Heart left ventricle (tissue), 16 donors: ENCODE results near the gene C6orf15. TPM values are rescaled to one million over a fixed set of nuclear protein-coding genes. Genes with fewer than 3 reads are reported as not detected.

Experiments
- ATAC-seq, 4 donors: fragments of 200-7000 bp; cut with Tn5 transposase; one replicate each; pipeline ENCODE4 v1.9.1; 2020 to 2022; ENCODE audit warnings: moderate library complexity in 4 of 4, mild to moderate bottlenecking in 3 of 4, moderate number of reproducible peaks in 1 of 4
- DNase-seq, 5 donors: peaks; one replicate each; pipeline ENCODE4 v3.0.0-alpha.2; 2020
- H3K27ac ChIP-seq, 12 donors: fragments of 200-600 bp; sonication (generic) in 4 of 12; one replicate each; pipeline versions ENCODE4 v1.5.0 to v1.8.0; 2016 to 2022; ENCODE audit warnings: mild to moderate bottlenecking in 2 of 12
- H3K27me3 ChIP-seq, 9 donors: fragments of 200-600 bp; sonication (generic) in 2 of 9; one replicate each; pipeline versions ENCODE4 v1.5.1 to v1.8.0; 2016 to 2022; ENCODE audit warnings: mild to moderate bottlenecking in 3 of 9
- H3K36me3 ChIP-seq, 9 donors: fragments of 200-600 bp; sonication (generic) in 2 of 9; one replicate each; pipeline versions ENCODE4 v1.5.0 to v1.8.0; 2018 to 2022; ENCODE audit warnings: mild to moderate bottlenecking in 2 of 9
- H3K4me1 ChIP-seq, 12 donors: fragments of 200-600 bp; sonication (generic) in 4 of 12; one replicate each; pipeline versions ENCODE4 v1.5.0 to v1.8.0; 2016 to 2022; ENCODE audit warnings: mild to moderate bottlenecking in 3 of 12
- H3K4me3 ChIP-seq, 12 donors: fragments of 200-600 bp; sonication (generic) in 4 of 12; one replicate each; pipeline versions ENCODE4 v1.5.0 to v1.8.0; 2017 to 2022; ENCODE audit warnings: mild to moderate bottlenecking in 9 of 12, moderate library complexity in 4 of 12
- H3K9me3 ChIP-seq, 12 donors: fragments of 200-600 bp; sonication (generic) in 4 of 12; one replicate each; pipeline versions ENCODE4 v1.5.0 to v1.8.0; 2016 to 2022; ENCODE audit warnings: mild to moderate bottlenecking in 1 of 12
- POLR2A ChIP-seq, 2 donors: fragments of 450-650 bp; IDR thresholded peaks; one replicate each; pipeline ENCODE4 v1.6.1; 2017; ENCODE audit warnings: antibody characterized with exemption in 2 of 2, mild to moderate bottlenecking in 2 of 2, moderate library complexity in 2 of 2
- WGBS, 4 donors: extraction: QIAGEN DNeasy Blood & Tissue Kit in 2 of 4; methylation state at CpG; one replicate each; pipeline versions ENCODE4 v1.1.5 to v1.1.7; 2013 to 2018; 5-methylcytosine and 5-hydroxymethylcytosine counted together
- intact Hi-C, 10 donors: fragments of 100-400 bp; cut with DNase I; formaldehyde crosslinking; loops; one replicate each; pipeline versions ENCODE4 v1.11.1 to v1.14.2; 2022
- polyA plus RNA-seq, 2 donors: library from polyadenylated mRNA; stranded (reverse); fragments of 200-250 nt; gene quantifications; one replicate each; pipeline ENCODE4 v1.2.3, GENCODE V29; 2013
- total RNA-seq, 9 donors: library from RNA; depleted of rRNA in 2 of 9; stranded (reverse); fragments of >200 nt in 2 of 9; fragmentation: NEBNext Ultra II Directional in 3 of 9; extraction: Animal tissue kit (Norgen Biotek cat#: 25700) in 3 of 9; gene quantifications; one replicate each; pipeline versions ENCODE4 v1.1.0 to v1.2.4, GENCODE V29; 2016 to 2023
- TF ChIP-seq, protein P1 (sequence below), 12 donors: fragments of 200-600 bp; sonication (generic) in 4 of 12; IDR thresholded peaks; one replicate each; pipeline versions ENCODE4 v1.5.0 to v1.8.0; 2018 to 2022; ENCODE audit warnings: antibody characterized with exemption in 12 of 12, mild to moderate bottlenecking in 5 of 12
- donor health status: ischemic (EF 13 %, LVEDD 7.1; RV severe dilation, severe dysfunction).
- donor health status: healthy with polysubstance abuse.
- donor health status: DM: no; HTN: yes; CAD: no.
- donor health status: DM: no; HTN: no; CAD: no.
- donor health status: ischemic (EF 25% LVEDD 6.9; RV normal size, moderate dysfunction).
- donor health status: ischemic (EF 25% LVEDD 5.7; RV mildly dilated, moderate dysfunction).
- donor health status: healthy.
- donor health status: DM: yes; HTN: yes; CAD: no.
- donor health status: ischemic (EF 35%, LVEDD 5.7; RV mildly dilated, moderate dysfunction).
- donor health status: nonischemic (EF 11% LVEDD 7.7; RV severe dilation, severe dysfunction).
- donor health status: DM: yes; HTN: yes; CAD: no.
- donor health status: PGD.
- donor health status: ischemic (EF 29% LVEDD 5.4; RV normal size, mild dysfunction).
- donor health status: nonischemic (EF 23%, LVEDD 6.1; RV moderate dilation, normal function).

Gene C6orf15
- total and polyA plus RNA-seq, 11 donors = not detected

DNA sequence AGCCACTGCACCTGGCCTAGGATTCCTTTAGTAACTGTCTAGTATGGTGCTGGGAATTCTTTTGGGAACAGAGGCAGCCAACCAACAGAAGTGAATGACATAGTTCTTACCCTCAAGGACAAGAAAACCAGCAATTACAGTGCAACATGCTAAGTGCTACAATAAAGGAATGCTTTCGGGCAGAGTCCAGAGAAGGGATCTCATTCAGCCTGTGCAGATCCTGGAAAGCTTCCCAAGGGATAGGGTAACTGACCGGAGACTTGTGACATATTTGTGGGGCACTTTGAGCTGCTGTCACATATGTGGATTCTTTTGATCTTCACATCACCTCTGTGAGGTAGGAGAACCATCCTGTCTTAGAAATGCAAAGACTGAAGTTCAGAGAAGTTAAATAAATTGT, 46.8 kb downstream of the C6orf15 start:
- intact Hi-C loops = no loop called here
- Histone ChIP-seq H3K27me3 (peaks cover 0 to 5% (median 0%) of the 10 kb centered on the region in 9 donors), H3K4me3 (no peak overlapping the region), H3K4me1 (no peaks in the 10 kb centered on the region), H3K27ac (no peak overlapping the region), H3K36me3 (no peaks in the 10 kb centered on the region), H3K9me3 (no peaks in the 10 kb centered on the region)
- TF ChIP-seq POLR2A (IDR thresholded peaks at IDR 0.05) = no peak
- TF ChIP-seq, protein P1, sequence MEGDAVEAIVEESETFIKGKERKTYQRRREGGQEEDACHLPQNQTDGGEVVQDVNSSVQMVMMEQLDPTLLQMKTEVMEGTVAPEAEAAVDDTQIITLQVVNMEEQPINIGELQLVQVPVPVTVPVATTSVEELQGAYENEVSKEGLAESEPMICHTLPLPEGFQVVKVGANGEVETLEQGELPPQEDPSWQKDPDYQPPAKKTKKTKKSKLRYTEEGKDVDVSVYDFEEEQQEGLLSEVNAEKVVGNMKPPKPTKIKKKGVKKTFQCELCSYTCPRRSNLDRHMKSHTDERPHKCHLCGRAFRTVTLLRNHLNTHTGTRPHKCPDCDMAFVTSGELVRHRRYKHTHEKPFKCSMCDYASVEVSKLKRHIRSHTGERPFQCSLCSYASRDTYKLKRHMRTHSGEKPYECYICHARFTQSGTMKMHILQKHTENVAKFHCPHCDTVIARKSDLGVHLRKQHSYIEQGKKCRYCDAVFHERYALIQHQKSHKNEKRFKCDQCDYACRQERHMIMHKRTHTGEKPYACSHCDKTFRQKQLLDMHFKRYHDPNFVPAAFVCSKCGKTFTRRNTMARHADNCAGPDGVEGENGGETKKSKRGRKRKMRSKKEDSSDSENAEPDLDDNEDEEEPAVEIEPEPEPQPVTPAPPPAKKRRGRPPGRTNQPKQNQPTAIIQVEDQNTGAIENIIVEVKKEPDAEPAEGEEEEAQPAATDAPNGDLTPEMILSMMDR (IDR thresholded peaks at IDR 0.05) = no peak
- ATAC-seq (no peak), DNase-seq (no peak)
- WGBS, 4 donors = 33 to 80% (median 48%) methylated on average over 2 of the region's 2 CpGs

DNA sequence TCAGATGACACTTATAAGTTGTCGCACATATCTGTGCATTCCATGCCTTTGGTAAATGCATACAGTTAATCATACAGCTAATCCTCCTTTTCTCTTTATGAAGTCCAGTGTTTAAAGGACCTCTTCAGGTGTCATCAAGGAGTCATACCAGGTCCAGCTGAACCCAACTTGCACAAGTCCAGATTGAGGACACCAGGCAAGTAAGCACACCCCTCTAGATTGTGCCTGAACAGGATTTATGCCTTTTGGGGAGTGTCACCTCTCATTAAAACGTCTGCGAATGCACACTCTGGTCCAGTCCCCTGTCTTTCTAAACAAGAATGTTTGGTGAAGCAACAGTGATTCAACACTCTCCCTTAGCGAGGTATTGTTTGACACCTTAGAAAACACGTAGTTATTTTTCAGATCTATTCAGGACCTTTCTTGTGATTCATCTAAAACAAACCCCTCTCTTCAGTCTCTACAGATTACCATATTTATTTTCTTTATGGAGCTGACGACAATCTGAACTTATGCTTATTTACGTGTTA, 48.4 kb downstream of the C6orf15 start:
- Histone ChIP-seq H3K36me3 (no peaks in the 10 kb centered on the region), H3K4me1 (no peaks in the 10 kb centered on the region), H3K4me3 (no peak overlapping the region), H3K27me3 (peaks cover 0 to 5% (median 0%) of the 10 kb centered on the region in 9 donors), H3K27ac (no peak overlapping the region), H3K9me3 (no peaks in the 10 kb centered on the region)
- ATAC-seq (no peak), DNase-seq (no peak)
- intact Hi-C loops = no loop called here
- 85 to 90% (median 87%) methylated on average over 7 of the region's 7 CpGs for WGBS, 4 donors
- TF ChIP-seq, protein P1 (IDR thresholded peaks at IDR 0.05) = no peak
- no peak for TF ChIP-seq POLR2A (IDR thresholded peaks at IDR 0.05)

Other genes starting within 250 kb of the C6orf15 start
- 10 to 100 TPM; 18.0 to 50.0 (median 38.4) TPM for gene DDR1, start 228.1 kb downstream of the C6orf15 start, total RNA-seq
- 10 to 100 TPM; 11.8 to 14.1 TPM for gene DDR1, start 228.1 kb downstream of the C6orf15 start, polyA plus RNA-seq
- 10 to 100 TPM in 7 of 9 donors, 1 to 10 TPM in 2; 4.2 to 19.9 (median 14.5) TPM for gene GTF2H4, start 204.4 kb downstream of the C6orf15 start, total RNA-seq
- 10 to 100 TPM; 14.7 to 22.4 TPM for gene GTF2H4, start 204.4 kb downstream of the C6orf15 start, polyA plus RNA-seq
- 10 to 100 TPM; 10.7 to 28.5 (median 18.8) TPM for gene VARS2, start 198.3 kb downstream of the C6orf15 start, total RNA-seq
- 10 to 100 TPM; 12.1 to 19.7 TPM for gene VARS2, start 198.3 kb downstream of the C6orf15 start, polyA plus RNA-seq
- not detected for gene SFTA2, start 180.4 kb downstream of the C6orf15 start, total RNA-seq
- gene SFTA2, start 180.4 kb downstream of the C6orf15 start, polyA plus RNA-seq = not detected
- under 1 TPM in 1 of 9 donors, not detected in 8; 0.11 TPM for gene MUCL3, start 171.6 kb downstream of the C6orf15 start, total RNA-seq
- gene MUCL3, start 171.6 kb downstream of the C6orf15 start, polyA plus RNA-seq = under 1 TPM in 1 of 2 donors, not detected in 1; 0.03 TPM
- not detected for gene MUC21, start 128.9 kb downstream of the C6orf15 start, total RNA-seq
- gene MUC21, start 128.9 kb downstream of the C6orf15 start, polyA plus RNA-seq = under 1 TPM in 1 of 2 donors, not detected in 1; 0.10 TPM
- gene MUC22, start 102.1 kb downstream of the C6orf15 start, total RNA-seq = under 1 TPM in 8 of 9 donors, not detected in 1; 0.06 to 0.49 (median 0.20) TPM
- gene MUC22, start 102.1 kb downstream of the C6orf15 start, polyA plus RNA-seq = under 1 TPM; 0.01 to 0.34 TPM
- gene PSORS1C1, start 2.2 kb upstream of the C6orf15 start, total RNA-seq = 1 to 10 TPM in 7 of 9 donors, under 1 TPM in 2; 0.63 to 5.5 (median 2.9) TPM
- 1 to 10 TPM in 1 of 2 donors, under 1 TPM in 1; 0.37 to 5.8 TPM for gene PSORS1C1, start 2.2 kb upstream of the C6orf15 start, polyA plus RNA-seq
- under 1 TPM in 1 of 9 donors, not detected in 8; 0.56 TPM for gene CDSN, start 7.9 kb upstream of the C6orf15 start, total RNA-seq
- under 1 TPM in 1 of 2 donors, not detected in 1; 0.15 TPM for gene CDSN, start 7.9 kb upstream of the C6orf15 start, polyA plus RNA-seq
- gene PSORS1C2, start 26.5 kb upstream of the C6orf15 start, total RNA-seq = not detected
- gene PSORS1C2, start 26.5 kb upstream of the C6orf15 start, polyA plus RNA-seq = not detected
- gene CCHCR1, start 45.2 kb upstream of the C6orf15 start, total RNA-seq = 10 to 100 TPM in 6 of 9 donors, 1 to 10 TPM in 3; 6.0 to 16.4 (median 12.5) TPM
- 10 to 100 TPM in 1 of 2 donors, 1 to 10 TPM in 1; 10.0 to 10.3 TPM for gene CCHCR1, start 45.2 kb upstream of the C6orf15 start, polyA plus RNA-seq
- 10 to 100 TPM in 1 of 9 donors, 1 to 10 TPM in 8; 1.8 to 12.9 (median 2.7) TPM for gene TCF19, start 46.0 kb upstream of the C6orf15 start, total RNA-seq
- 1 to 10 TPM; 1.8 to 2.6 TPM for gene TCF19, start 46.0 kb upstream of the C6orf15 start, polyA plus RNA-seq
- 1 to 10 TPM in 1 of 9 donors, under 1 TPM in 7, not detected in 1; 0.16 to 1.3 (median 0.31) TPM for gene POU5F1, start 58.1 kb upstream of the C6orf15 start, total RNA-seq
- under 1 TPM; 0.72 to 0.91 TPM for gene POU5F1, start 58.1 kb upstream of the C6orf15 start, polyA plus RNA-seq
- 1,000 to 10,000 TPM in 1 of 9 donors, 100 to 1,000 TPM in 8; 160 to 1,096 (median 318) TPM for gene HLA-C, start 159.5 kb upstream of the C6orf15 start, total RNA-seq
- gene HLA-C, start 159.5 kb upstream of the C6orf15 start, polyA plus RNA-seq = 100 to 1,000 TPM; 182 to 211 TPM
- 1,000 to 10,000 TPM in 2 of 9 donors, 100 to 1,000 TPM in 7; 235 to 2,858 (median 371) TPM for gene HLA-B, start 244.6 kb upstream of the C6orf15 start, total RNA-seq
- gene HLA-B, start 244.6 kb upstream of the C6orf15 start, polyA plus RNA-seq = 100 to 1,000 TPM; 397 to 553 TPM